ENCODE data around the gene NR1I2. TPM values are rescaled to one million over a fixed set of nuclear protein-coding genes. Genes with fewer than 3 reads are reported as not detected.

Gene NR1I2
- total and polyA plus RNA-seq, 4 donors = 3.2 to 121 (median 48.1) TPM

Other genes with a start within 250 kb of the NR1I2 start
- gene CD80, start 222.5 kb upstream of the NR1I2 start, total RNA-seq = 1 to 10 TPM; 1.0 to 1.5 TPM
- under 1 TPM; 0.21 to 0.22 TPM for gene CD80, start 222.5 kb upstream of the NR1I2 start, polyA plus RNA-seq
- gene ADPRH, start 202.6 kb upstream of the NR1I2 start, total RNA-seq = 1 to 10 TPM; 2.7 to 3.8 TPM
- 1 to 10 TPM in 1 of 2 donors, under 1 TPM in 1; 0.89 to 2.1 TPM for gene ADPRH, start 202.6 kb upstream of the NR1I2 start, polyA plus RNA-seq
- 10 to 100 TPM in 1 of 2 donors, 1 to 10 TPM in 1; 6.0 to 63.9 TPM for gene PLA1A, start 184.2 kb upstream of the NR1I2 start, total RNA-seq
- gene PLA1A, start 184.2 kb upstream of the NR1I2 start, polyA plus RNA-seq = 10 to 100 TPM; 30.6 to 35.4 TPM
- 1 to 10 TPM in 1 of 2 donors, under 1 TPM in 1; 0.37 to 1.1 TPM for gene POPDC2, start 121.5 kb upstream of the NR1I2 start, total RNA-seq
- gene POPDC2, start 121.5 kb upstream of the NR1I2 start, polyA plus RNA-seq = under 1 TPM; 0.16 to 0.54 TPM
- gene COX17, start 104.7 kb upstream of the NR1I2 start, total RNA-seq = 10 to 100 TPM; 10.3 to 30.6 TPM
- 100 to 1,000 TPM in 1 of 2 donors, 10 to 100 TPM in 1; 67.3 to 164 TPM for gene COX17, start 104.7 kb upstream of the NR1I2 start, polyA plus RNA-seq
- gene CFAP91, start 79.1 kb upstream of the NR1I2 start, total RNA-seq = 1 to 10 TPM in 1 of 2 donors, under 1 TPM in 1; 0.23 to 1.3 TPM
- under 1 TPM; 0.48 to 0.63 TPM for gene CFAP91, start 79.1 kb upstream of the NR1I2 start, polyA plus RNA-seq

Data from liver (tissue), 4 donors.